Lower leg skin (tissue), 4 donors: ENCODE results near the gene CHI3L2. TPM values are rescaled to one million over a fixed set of nuclear protein-coding genes. Genes with fewer than 3 reads are reported as not detected.

Experiments
- DNase-seq, 2 donors: peaks; one replicate each; pipeline ENCODE4 v3.0.0-alpha.2; 2019; ENCODE audit warnings: low spot score in 2 of 2
- H3K4me3 ChIP-seq: fragments of 200-600 bp; sonication (generic); 2 replicates; pipeline ENCODE4 v1.5.1; 2017; ENCODE audit warnings: mild to moderate bottlenecking, low read depth; ENCODE audit not compliant: poor library complexity, severe bottlenecking
- CTCF ChIP-seq, 3 donors: fragments of 450-650 bp; IDR thresholded peaks; one replicate each; pipeline ENCODE4 v1.5.1; 2016; ENCODE audit warnings: antibody characterized with exemption in 3 of 3, mild to moderate bottlenecking in 3 of 3, moderate library complexity in 2 of 3
- POLR2A ChIP-seq, 2 donors: fragments of 450-650 bp; IDR thresholded peaks; one replicate each; pipeline ENCODE4 v1.6.1; 2016 to 2017; ENCODE audit warnings: antibody characterized with exemption in 2 of 2, mild to moderate bottlenecking in 1 of 2, moderate library complexity in 1 of 2
- WGBS, 2 donors: methylation state at CpG; one replicate each; pipeline ENCODE4 v1.1.5; 2018; 5-methylcytosine and 5-hydroxymethylcytosine counted together
- intact Hi-C: fragments of 100-400 bp; cut with DNase I; formaldehyde crosslinking; loops from one replicate; pipeline ENCODE4 v1.15.0; 2023; ENCODE audit warnings: low total_unique reads
- total RNA-seq, 4 donors: library from RNA; depleted of rRNA; stranded (reverse); fragments of >200 nt; gene quantifications; one replicate each; pipeline ENCODE4 v1.1.0, GENCODE V29; 2016

The CHI3L2 gene
- total RNA-seq, 4 donors from 2014 or later = 2.2 to 15.8 (median 5.5) TPM; not detected in 1

GRCh38 chr1:111199881-111200801 lies 27.4 kb upstream of the CHI3L2 start, which contains the start of gene DENND2D:
Gene DENND2D, minus strand, starts transcription at chr1:111200646. Its CDS starts 187 bp downstream, at chr1:111200459.
- no peak for TF ChIP-seq POLR2A (IDR thresholded peaks at IDR 0.05)
- no peak for TF ChIP-seq CTCF (IDR thresholded peaks at IDR 0.05)
- WGBS, 2 donors = 70% methylated on average over 17 of the region's 17 CpGs
- H3K4me3 ChIP-seq = no peak within 1 kb of the TSS
- peak; percentile 79 to 90 for DNase-seq
- intact Hi-C loops = no loop called here

GRCh38 chr1:111200802-111201161 lies 26.7 kb upstream of the CHI3L2 start:
- WGBS, 2 donors = 62 to 86% methylated on average over 3 of the region's 3 CpGs
- DNase-seq = no peak
- no peak overlapping the region for H3K4me3 ChIP-seq
- TF ChIP-seq POLR2A (IDR thresholded peaks at IDR 0.05) (no peak), CTCF (IDR thresholded peaks at IDR 0.05) (no peak)
- intact Hi-C loops = no loop called here

- intact Hi-C loops = no loop called here
- no peak for TF ChIP-seq POLR2A (IDR thresholded peaks at IDR 0.05)
- TF ChIP-seq CTCF (IDR thresholded peaks at IDR 0.05) = no peak
- H3K4me3 ChIP-seq = no peak overlapping the region
- 42 to 51% methylated on average over 5 of the region's 5 CpGs for WGBS, 2 donors
- no peak for DNase-seq
Measured at GRCh38 chr1:111201275-111202090, 26.0 kb upstream of the CHI3L2 start.

- WGBS, 2 donors = 63 to 70% methylated on average over 1 of the region's 1 CpG
- H3K4me3 ChIP-seq = no peak overlapping the region
- intact Hi-C loops = no loop called here
- DNase-seq = no peak
- TF ChIP-seq CTCF (IDR thresholded peaks at IDR 0.05) (no peak), POLR2A (IDR thresholded peaks at IDR 0.05) (no peak)
Measured at GRCh38 chr1:111202366-111202706, 25.2 kb upstream of the CHI3L2 start.

- H3K4me3 ChIP-seq = peak overlapping the region; percentile 13
- DNase-seq = no peak
- TF ChIP-seq POLR2A (IDR thresholded peaks at IDR 0.05) (no peak), CTCF (IDR thresholded peaks at IDR 0.05) (no peak)
- intact Hi-C loops = no loop called here
- WGBS, 2 donors = 54 to 56% methylated on average over 4 of the region's 4 CpGs
Measured at GRCh38 chr1:111202707-111203623, 24.5 kb upstream of the CHI3L2 start.
